Middle frontal gyrus (tissue), 1 donor: ENCODE results near the gene C17orf100.
"Not testable (repeated sequence)": the region's sequence is repeated elsewhere in the genome, so short reads cannot be mapped to it uniquely, and the experiment has no call there.

Experiments
- DNase-seq: peaks from one replicate; pipeline ENCODE4 v3.0.0-alpha.2; 2015; ENCODE audit warnings: low spot score; ENCODE audit errors: extremely low spot score

Gene C17orf100

DNA sequence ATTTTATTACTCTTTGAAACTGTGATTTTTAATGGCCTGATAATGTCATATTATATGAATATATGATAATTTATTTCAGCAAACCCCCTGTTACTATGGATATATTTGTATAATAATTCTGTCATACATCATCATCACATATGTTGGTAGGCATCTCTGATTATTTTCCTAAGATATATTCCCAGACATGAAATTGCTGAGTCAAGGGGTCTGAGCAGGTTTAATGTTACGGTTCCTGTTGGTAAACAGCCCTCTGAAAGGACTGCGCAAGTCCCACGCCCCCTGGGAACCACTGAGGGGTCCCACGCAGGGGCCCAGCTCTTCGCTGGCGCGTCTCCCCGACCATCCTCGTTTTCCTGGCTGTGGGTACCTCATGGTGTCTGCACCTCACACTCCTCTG, 37.4 kb downstream of the C17orf100 start:
- no peak for DNase-seq

- DNase-seq: no peak
Measured at GRCh38 chr17:6690641-6691040, 39.1 kb downstream of the C17orf100 start.

- DNase-seq: no peak
Measured at GRCh38 chr17:6691546-6691945, 40.0 kb downstream of the C17orf100 start.

GRCh38 chr17:6691958-6692357, 40.4 kb downstream of the C17orf100 start:
- DNase-seq: not testable (repeated sequence)

GRCh38 chr17:6695051-6695450, 43.5 kb downstream of the C17orf100 start:
- no peak for DNase-seq

DNA sequence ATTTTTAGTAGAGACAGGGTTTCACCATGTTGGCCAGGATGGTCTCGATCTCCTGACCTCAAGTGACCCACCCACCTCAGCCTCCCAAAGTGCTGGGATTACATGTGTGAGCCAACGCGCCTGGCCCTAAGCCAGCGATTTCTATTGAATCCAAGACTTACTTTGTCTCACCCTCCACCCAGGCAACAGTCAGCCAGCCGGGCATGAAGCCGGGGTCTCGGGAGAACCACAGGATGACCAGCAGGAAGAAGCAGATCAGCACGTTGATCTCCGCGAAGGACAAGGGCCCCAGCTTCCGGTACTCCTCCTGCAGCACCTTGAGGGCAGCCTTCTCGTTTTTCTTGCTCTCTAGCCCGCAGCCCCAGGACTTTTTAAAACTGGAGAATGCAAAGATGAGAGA, 44.0 kb downstream of the C17orf100 start:
- no peak for DNase-seq

DNA sequence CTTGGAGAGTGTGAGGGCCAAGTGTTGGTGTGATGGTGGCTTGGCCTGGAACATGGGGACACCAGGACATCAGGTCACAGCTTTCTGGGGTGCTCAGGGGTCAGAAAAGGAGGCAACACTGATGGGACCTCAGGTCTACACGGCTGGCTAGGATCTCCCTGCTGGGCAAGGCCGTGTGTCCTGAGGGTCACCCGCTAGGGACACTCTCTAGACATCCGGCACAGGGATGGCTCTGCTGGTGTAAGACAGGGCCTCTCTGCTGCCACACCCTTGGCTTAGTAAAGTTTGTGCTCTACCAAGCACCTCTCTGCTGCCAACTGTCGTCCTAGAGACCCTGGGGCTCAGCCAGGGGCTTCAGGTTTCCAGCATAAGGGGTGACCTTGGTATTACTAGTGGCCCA, 45.3 kb downstream of the C17orf100 start:
- DNase-seq: no peak

DNA sequence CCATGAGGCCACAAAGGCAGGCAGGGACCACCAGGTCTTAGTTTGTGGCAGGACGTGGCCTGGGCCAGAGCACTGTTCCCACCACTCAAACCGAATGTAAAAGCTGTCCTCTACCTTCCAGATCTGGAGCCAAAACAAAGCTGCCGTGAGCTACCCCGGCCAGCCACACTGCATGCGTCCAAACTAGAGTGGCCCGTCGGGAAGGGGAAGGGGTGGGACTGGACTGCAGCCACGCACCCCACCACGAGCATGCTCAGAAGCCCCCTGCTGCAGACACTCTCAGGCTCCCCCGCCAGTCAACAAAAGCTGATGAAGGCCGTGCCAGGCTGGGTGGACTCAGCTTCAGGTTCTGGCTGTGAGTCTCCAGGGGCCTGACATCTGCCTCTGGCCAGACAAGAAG, 46.4 kb downstream of the C17orf100 start:
- no peak for DNase-seq

DNA sequence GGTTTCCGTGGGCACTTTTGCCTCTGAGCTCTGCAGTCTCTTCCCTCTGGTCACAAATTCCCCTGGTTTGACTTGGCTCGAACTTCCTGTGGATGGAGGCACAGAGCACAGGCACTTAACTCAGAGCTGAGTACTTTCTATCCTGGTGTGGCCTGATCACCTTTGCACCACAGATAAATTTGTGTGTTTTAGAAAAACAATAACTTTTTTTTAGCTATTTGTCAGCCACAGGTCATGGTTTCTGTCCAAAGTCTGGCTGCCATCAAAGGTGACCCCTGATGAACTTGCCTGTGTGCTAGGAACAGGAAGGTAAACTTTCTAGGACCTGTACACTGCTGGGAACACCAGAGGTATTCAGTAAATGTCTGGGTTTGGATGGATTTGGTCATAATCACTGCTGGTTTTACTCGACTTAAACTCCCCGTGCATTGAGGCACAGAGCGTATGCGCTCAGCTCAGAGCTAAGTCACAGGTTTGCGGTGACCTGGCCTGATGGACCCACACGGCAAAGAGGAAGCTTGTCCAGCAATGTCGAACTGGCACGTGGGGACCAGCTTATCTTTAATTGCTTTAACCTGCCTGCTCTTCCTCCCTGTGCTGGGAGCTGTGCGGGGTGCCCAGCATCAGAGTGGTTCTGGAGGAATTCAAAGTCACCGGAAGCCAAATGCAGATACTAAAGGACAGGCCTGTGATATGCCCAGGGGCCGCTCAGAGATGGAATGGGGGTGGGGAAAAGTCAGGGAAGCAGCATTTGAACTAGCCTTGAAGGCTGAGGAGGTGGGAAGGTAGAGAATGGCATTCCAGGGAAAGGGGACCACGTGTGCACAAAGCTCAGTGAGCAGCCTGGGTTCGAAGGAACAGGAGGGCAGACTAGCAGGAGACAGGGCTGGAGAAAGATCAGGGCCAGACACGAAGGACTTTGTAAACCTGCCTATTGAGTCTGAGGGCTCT, 48.7 kb downstream of the C17orf100 start:
- DNase-seq: no peak

- no peak for DNase-seq
Measured at GRCh38 chr17:6700948-6701307, 49.4 kb downstream of the C17orf100 start.

- DNase-seq: no peak
Measured at GRCh38 chr17:6701719-6702118, 50.2 kb downstream of the C17orf100 start.

- no peak for DNase-seq
Measured at GRCh38 chr17:6702567-6703215, 51.1 kb downstream of the C17orf100 start.
